ENCODE data around the gene ADAMTSL1.

The ADAMTSL1 gene

DNA sequence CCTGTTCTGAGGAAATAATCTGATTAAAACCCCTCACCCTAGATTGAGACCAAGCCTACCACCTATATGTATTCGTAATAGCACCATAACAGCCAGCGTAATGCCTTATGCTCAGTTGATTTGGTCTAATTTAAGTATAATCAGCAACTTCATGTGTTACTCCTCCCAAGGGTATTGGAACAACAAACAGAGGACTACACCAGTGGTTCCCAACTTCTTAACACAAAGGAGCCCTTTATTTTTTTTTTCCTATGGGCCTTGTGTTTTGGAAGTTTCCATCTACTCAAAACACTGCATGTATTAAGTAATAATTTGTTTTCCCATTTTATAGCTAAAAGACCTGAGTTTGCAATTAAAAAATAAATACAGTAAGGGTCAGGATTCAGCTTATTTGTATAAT is 140.7 kb downstream of the ADAMTSL1 start:
- no peak for DNase-seq

DNA sequence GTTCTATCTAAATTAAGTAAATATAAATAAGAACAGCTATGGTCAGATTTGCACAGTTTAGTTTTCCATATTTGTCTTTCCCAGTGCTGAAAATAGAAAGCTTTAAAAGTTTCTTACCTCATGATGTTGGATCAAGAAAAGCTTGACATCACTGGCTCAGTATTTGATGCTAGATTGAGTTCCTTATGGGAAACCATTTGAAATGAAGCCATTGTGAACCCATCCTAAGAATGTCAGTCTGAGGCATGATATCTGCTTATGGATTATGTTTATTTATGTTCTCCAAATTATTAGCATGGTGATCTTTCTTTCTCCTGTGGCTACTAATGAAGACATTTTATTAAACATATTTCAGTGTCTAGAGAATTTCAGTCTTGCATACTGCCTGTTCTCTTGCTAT is 143.0 kb downstream of the ADAMTSL1 start:
- DNase-seq = no peak

DNA sequence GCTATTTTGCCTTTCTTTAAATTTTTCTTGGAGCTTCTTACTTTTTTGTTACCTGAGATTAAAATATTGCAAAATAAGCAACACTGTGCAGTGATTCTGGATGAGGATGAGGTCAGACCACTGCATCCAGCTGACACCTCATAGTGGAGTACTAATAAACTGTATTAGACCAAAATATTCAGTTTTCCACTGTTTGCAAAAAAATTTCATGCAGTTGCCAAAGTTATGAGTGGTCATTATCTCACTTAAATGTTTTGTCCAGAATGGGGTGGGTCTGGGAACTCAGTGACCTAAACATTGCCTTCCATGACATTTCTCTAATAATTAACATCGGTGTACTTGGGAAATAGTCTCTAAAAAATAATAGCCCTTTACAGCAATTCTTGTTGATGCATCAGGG is 143.8 kb downstream of the ADAMTSL1 start:
- DNase-seq = no peak

DNA sequence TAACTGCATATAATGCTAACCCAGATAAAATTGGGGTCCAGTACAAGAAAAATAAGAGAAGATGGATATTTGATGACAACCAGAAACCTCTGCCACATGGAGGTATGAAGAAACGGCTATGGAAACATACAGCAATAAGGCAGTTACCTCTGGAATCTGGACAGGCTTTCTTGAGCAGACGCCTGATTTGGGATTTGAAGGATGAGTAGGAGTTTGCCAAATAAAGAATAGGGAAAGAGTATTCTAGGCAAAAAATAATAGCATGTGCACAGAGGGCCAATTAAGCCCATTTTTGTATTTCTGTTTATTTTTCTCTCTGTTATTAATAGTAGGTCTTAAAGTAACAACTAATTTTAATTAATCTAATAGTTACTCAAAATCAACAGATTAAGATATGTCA is 144.9 kb downstream of the ADAMTSL1 start:
- no peak for DNase-seq

DNA sequence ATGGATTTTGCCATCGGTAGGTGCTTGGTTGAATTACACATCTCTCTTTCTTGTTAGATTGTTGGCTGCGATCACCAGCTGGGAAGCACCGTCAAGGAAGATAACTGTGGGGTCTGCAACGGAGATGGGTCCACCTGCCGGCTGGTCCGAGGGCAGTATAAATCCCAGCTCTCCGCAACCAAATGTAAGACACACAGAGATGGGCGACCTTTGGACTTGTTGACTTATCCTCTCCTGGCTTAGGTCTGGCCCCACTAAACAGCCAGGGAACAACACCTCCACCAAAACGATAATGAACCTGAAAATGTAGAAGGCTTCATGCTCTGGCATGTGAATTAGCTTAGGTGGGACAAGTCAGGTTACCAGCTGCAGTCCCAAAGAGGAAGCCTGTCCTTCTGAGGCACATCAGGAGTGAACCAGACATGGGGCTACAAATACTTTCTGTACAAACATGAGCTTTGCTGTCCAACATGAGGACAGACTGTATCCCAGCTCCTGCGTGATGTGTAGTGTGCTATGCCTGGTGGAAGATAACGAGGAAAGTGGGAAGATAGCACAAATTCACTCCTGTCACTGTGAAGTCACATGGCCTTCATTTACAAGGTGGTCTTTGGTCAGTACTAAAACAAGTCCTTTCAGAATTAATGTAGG is 148.4 kb downstream of the ADAMTSL1 start:
- no peak for DNase-seq

DNA sequence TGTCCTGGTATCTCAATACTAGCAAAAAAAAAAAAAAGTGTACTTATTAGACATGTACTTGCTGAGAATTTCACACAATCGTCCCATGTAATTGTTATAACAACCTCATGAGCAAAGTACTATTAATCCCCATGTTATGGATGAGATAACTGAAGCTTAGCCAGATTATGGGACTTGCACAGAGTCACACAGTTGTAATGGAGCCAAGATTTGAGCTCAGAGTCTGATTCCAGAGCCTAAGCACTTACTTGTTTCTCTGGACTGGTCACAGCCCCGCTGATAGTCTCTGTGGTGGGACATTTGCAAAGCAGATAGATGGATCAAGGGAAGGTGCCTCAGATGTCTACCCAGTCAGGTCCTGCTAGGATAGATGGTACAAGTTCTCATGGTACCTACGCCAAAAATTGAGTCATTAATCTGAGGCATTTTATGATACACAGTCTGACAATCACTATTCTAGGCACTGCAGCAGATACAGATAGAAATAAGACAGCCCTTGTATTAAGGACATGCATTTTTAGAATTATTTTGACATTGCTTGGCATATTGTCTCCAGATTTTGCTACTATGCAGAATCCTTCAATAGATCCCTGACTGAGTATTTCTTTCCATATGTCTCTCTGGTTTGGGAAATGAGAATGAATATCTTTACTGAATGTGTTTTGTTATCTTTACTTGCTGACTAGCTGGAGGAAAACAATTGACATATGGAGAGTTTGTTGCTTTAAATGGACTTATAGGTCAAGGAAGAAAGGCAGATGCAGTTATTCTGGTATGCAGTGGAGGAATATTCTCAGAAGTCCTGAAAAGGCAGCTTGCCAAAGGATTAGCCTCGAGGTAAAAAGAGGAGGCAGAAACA is 149.5 kb downstream of the ADAMTSL1 start:
- DNase-seq = no peak

- DNase-seq = no peak
Observed at GRCh38 chr9:18626046-18626698, 152.2 kb downstream of the ADAMTSL1 start.

GRCh38 chr9:18629136-18629535 is 155.2 kb downstream of the ADAMTSL1 start:
- DNase-seq = no peak

DNA sequence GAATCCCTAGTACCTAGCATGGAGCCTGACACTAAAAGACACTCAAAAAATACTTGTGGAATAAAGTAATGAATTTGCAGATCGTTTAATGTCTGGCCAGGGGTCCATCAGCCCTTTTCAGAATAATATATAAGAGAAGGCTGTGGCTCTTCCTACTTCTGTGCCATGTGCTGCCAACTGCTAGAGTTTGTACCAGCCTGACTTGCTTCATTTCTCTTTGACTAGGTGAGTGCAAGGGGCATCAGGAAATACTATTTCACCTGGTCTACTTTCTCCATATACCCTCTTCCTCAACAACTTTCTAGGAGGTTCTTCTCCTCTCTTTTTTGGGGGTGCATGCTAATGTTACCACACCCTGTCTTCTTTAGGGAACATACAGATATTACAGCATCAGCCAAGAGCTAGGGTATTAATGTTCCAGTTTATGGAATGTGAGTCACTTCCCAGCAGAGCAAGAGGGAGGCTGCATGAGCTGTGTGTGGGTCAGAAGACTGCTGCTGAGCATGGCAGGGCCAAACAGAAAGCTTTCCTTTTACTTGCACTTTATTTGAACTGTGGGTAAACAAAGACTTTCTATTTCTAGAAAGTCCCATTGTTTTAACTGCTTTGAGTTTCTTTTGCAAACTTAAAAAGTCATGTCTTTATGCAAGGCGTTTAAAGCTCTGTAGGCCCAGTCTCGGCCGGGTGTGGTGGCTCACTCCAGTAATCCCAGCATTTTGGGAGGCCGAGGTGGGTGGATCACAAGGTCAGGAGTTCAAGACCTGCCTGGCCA is 158.9 kb downstream of the ADAMTSL1 start:
- DNase-seq = no peak

DNA sequence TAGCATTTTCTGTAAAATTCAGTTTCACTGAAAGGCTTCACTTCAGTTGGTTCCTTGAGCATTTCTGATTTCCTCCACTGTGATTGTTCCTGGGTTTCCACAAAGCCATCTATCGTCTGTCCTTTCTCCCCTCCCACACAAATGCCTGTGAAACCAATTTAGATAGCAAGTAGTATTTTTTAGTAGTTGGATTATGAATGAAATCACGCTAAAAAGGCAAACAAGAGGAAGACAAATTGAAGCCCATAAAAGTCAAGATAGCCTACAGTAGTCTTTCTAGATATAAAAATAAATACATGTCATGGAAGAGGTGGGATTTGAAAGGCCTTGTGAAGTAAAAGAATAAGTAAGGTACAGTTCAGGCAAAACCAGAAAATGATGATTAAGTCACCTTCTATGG is 162.8 kb downstream of the ADAMTSL1 start:
- DNase-seq = no peak

DNA sequence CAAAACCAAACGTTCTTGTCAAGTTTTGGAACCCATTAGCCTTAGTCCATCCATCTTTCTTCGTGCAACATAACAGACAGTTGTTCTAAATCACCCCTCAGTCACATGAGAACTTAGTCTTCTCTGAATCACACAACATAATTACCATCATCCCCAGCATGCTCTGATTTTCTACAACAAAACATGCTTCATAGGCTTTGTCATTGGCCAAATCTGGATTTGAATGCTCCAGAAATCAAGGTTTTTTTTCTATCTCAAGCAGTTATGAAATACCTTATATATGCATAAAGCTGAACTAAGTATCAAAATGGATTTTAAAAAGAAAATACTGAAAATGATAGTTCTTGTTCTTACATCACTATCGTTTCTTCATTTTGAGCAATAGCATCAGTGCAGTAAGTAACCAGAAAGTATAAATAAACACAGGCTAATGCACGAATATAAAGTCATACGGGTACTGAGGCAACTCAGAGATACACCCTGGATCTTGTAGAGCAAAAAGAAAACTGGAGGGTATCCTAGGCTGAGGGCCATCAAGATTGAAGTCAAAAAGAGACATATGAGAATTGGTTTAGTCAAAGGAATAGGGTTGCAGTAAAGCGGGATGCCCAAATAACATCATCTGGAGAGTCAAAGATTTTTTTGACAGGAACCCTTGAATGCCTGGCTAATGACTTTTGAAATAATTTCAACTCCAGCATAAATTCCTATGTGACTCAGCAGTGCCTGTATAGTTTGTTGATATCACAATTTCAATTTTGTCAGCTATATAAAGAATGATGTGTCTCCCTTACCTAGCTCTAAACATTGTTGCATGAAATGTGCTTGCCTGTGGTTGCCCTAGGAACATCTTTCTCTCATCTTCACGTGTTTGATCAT is 164.7 kb downstream of the ADAMTSL1 start:
- DNase-seq = no peak

DNA sequence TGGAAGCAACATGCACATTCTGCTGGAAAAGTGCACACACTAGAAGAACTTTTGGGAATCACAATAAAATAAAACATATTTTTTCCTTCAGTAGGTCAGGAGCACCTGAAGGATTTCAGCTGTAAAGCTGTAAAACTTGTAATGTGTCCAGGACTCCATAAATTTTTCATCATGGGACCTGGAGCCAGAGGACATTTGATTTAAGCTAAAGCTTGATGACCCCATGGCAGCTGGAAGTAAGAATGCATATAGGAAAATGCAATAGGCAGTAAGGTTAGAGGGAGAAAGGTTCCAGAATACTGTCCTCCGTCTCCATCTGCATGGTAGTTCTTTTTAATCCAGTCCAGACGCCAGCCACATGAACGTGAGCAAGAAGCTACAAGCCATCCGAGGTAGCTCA is 166.0 kb downstream of the ADAMTSL1 start:
- no peak for DNase-seq

DNA sequence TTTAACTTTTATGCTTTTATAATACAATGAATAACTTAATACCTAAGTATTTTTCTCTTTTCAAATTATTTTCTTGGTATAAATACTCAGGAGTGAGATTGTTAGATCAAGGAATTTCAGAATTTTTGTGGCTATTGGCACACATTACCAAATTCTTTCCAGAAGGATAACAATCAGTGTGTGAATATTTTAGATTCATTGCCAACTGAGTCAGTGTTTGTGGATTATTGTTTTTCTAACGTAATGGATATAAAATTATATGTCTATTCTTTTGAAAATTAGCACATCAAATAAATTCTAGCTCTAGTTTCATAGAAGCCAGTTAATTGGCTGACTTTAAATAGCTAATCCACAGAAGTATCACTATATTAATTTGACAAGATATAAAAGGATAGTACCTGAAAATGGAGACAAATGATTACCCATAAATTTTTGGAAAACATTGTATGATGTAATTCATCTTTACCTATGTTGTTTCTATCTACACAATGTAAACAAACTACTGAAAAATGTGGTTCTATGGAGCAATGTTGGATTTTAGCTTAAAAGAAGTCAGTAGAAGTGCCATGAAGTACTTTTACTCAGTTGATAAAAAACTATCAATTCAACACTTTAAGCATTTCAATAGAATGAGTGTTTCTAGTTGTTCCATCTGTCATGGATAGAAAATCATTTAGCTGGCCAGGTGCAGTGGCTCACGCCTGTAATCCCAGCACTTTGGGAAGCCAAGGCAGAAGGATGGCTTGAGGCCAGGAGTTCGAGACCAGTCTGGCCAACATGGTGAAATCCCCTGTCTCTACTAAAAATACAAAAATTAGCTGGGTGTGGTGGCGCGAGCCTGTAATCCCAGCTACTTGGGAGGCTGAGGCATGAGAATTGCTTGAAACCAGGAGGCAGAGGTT is 185.1 kb downstream of the ADAMTSL1 start:
- DNase-seq = no peak

- DNase-seq = no peak
Observed at GRCh38 chr9:18660001-18660400, 186.0 kb downstream of the ADAMTSL1 start.

GRCh38 chr9:18662320-18662719 is 188.4 kb downstream of the ADAMTSL1 start:
- no peak for DNase-seq

GRCh38 chr9:18665947-18666346 is 192.0 kb downstream of the ADAMTSL1 start:
- DNase-seq = no peak

GRCh38 chr9:18666348-18666747 is 192.4 kb downstream of the ADAMTSL1 start:
- no peak for DNase-seq

DNA sequence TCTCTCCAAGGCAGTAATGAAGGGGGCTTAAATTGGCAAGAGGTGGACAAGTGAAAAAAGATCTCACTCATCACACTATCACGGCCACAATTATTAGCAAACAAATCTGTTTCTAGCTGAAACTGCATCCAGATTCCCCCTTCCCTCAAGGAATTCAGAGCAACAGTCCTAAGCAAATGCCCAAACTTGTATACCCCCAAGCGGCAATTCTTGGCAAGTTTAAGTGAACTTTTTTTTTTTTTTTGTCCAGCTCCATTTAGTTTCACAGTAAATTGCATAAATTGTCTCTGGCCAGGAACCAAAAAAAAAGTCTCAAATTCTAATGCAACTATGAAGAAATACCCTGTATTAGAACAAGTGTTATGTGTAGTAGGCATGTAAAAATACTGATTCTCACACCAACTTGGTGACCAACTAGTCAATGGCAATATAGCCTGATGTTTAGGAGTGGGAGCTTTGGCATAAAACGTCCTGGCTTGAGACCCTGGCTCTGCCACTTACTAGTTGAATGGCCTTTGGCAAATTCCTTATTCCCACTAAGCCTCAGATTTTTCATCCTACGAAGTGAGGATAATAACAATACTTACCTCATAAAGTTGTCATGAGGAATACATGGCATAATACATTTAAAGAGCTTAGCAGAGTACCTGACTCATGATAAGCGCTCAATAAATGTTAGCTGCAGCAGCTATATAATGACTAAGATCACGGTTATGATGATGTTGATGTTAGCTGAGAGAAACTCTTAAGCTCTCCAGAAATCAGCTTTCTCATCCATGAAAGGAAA is 193.2 kb downstream of the ADAMTSL1 start:
- no peak for DNase-seq

GRCh38 chr9:18668944-18669343 is 195.0 kb downstream of the ADAMTSL1 start:
- DNase-seq = no peak

- DNase-seq = no peak
Observed at GRCh38 chr9:18672706-18673105, 198.8 kb downstream of the ADAMTSL1 start.
